ENCODE measurements around the gene GAPDH. TPM values are rescaled to one million over a fixed set of nuclear protein-coding genes. Genes with fewer than 3 reads are reported as not detected.
"Not testable (repeated sequence)": the region's sequence is repeated elsewhere in the genome, so short reads cannot be mapped to it uniquely, and the experiment has no call there.

The GAPDH gene
- total RNA-seq, 1 donor from 2014 or later, result 1,775 TPM

DNA sequence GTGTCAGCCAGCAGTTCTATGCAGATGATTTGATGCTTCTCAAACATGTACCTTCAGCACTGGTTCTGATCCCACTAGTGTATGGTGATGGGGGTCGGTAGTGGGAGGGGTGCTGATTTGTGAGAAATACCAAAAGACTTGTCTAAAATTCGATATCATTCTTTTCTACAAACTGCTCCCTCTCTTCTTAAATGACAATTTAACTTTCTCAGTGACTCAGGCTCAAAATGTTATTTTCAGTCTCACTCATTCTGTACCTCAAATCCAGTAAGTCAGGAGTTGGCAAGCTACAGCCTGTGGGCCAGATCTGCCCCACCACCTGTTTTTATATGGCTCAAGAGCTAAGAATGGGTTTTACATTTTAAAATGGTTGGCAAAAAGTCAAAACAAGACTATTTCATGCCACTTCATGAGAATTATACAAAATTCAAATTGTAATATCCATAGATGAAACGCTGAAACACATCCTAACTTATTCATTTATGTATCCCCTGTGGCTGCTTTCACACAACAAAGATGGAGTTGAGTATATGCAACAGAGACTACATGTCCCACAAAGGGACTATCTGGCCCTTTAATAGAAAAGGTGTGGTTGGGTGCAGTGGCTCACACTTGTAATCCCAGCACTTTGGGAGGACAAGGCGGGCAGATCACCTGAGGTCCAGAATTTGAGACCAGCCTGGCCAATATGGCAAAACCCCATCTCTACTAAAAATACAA lies 40.4 kb downstream of the GAPDH start:
- Mint-ChIP-seq H3K4me1 (ENCODE audit: unreplicated experiment) (no peaks in the 10 kb centered on the region), H3K27ac (ENCODE audit: unreplicated experiment) (no peak overlapping the region), H3K36me3 (ENCODE audit: unreplicated experiment) (peaks cover 65% of the 10 kb centered on the region), H3K9me3 (ENCODE audit: unreplicated experiment) (no peaks in the 10 kb centered on the region), H3K4me3 (ENCODE audit: unreplicated experiment) (no peak overlapping the region), H3K27me3 (ENCODE audit: unreplicated experiment) (no peaks in the 10 kb centered on the region)
- DNase-seq (ENCODE audit: extremely low spot score, unreplicated experiment), result no peak
- TF ChIP-seq, protein P1, sequence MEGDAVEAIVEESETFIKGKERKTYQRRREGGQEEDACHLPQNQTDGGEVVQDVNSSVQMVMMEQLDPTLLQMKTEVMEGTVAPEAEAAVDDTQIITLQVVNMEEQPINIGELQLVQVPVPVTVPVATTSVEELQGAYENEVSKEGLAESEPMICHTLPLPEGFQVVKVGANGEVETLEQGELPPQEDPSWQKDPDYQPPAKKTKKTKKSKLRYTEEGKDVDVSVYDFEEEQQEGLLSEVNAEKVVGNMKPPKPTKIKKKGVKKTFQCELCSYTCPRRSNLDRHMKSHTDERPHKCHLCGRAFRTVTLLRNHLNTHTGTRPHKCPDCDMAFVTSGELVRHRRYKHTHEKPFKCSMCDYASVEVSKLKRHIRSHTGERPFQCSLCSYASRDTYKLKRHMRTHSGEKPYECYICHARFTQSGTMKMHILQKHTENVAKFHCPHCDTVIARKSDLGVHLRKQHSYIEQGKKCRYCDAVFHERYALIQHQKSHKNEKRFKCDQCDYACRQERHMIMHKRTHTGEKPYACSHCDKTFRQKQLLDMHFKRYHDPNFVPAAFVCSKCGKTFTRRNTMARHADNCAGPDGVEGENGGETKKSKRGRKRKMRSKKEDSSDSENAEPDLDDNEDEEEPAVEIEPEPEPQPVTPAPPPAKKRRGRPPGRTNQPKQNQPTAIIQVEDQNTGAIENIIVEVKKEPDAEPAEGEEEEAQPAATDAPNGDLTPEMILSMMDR (IDR thresholded peaks at IDR 0.05), result no peak

DNA sequence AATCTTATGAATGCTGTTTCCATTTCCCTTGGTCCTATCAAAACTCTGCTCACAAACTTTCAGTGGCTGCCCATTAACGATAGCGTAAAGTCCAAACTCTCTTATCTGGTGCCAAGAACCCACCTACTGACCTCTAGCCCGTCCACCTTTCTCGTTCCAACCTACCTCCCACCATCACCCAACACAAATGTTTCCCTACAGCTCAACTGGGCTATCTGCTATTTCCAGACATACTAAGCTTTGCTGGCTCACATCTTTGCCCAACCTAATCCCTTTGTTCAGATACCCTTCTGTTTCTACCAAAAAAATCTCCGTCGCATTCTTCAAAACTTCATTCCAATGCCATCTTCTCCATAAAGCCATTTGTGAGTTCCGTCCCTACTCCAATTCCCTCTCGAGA lies 41.3 kb downstream of the GAPDH start:
- no peak overlapping the region for H3K4me3 Mint-ChIP-seq (ENCODE audit: unreplicated experiment)

GRCh38 chr12:6582196-6582595 lies 47.9 kb downstream of the GAPDH start:
- Mint-ChIP-seq H3K27me3 (ENCODE audit: unreplicated experiment) (no peaks in the 10 kb centered on the region), H3K9me3 (ENCODE audit: unreplicated experiment) (no peaks in the 10 kb centered on the region), H3K4me1 (ENCODE audit: unreplicated experiment) (no peaks in the 10 kb centered on the region), H3K36me3 (ENCODE audit: unreplicated experiment) (peaks cover 60% of the 10 kb centered on the region), H3K27ac (ENCODE audit: unreplicated experiment) (no peak overlapping the region), H3K4me3 (ENCODE audit: unreplicated experiment) (no peak overlapping the region)
- TF ChIP-seq, protein P1 (IDR thresholded peaks at IDR 0.05), result peak; percentile 28
- no peak for DNase-seq (ENCODE audit: extremely low spot score, unreplicated experiment)

More for the DNA sequence above, 41.3 kb downstream of the GAPDH start:
- Mint-ChIP-seq H3K27me3 (ENCODE audit: unreplicated experiment) (no peaks in the 10 kb centered on the region), H3K27ac (ENCODE audit: unreplicated experiment) (peak overlapping the region; percentile 48), H3K36me3 (ENCODE audit: unreplicated experiment) (peaks cover 59% of the 10 kb centered on the region), H3K4me1 (ENCODE audit: unreplicated experiment) (no peaks in the 10 kb centered on the region), H3K9me3 (ENCODE audit: unreplicated experiment) (no peaks in the 10 kb centered on the region)
- TF ChIP-seq, protein P1 (IDR thresholded peaks at IDR 0.05), result no peak
- DNase-seq (ENCODE audit: extremely low spot score, unreplicated experiment), result no peak

- TF ChIP-seq, protein P1 (IDR thresholded peaks at IDR 0.05), result no peak
- no peak overlapping the region for H3K4me3 Mint-ChIP-seq (ENCODE audit: unreplicated experiment)
- no peaks in the 10 kb centered on the region for H3K4me1 Mint-ChIP-seq (ENCODE audit: unreplicated experiment)
- H3K36me3 Mint-ChIP-seq (ENCODE audit: unreplicated experiment), result peaks cover 61% of the 10 kb centered on the region
- H3K9me3 Mint-ChIP-seq (ENCODE audit: unreplicated experiment), result no peaks in the 10 kb centered on the region
- no peak for DNase-seq (ENCODE audit: extremely low spot score, unreplicated experiment)
- H3K27me3 Mint-ChIP-seq (ENCODE audit: unreplicated experiment), result no peaks in the 10 kb centered on the region
- peak overlapping the region; percentile 65 for H3K27ac Mint-ChIP-seq (ENCODE audit: unreplicated experiment)
These were observed 48.6 kb downstream of the GAPDH start for GRCh38 chr12:6582959-6583358.

- H3K9me3 Mint-ChIP-seq (ENCODE audit: unreplicated experiment), result no peaks in the 10 kb centered on the region
- no peak for DNase-seq (ENCODE audit: extremely low spot score, unreplicated experiment)
- no peaks in the 10 kb centered on the region for H3K4me1 Mint-ChIP-seq (ENCODE audit: unreplicated experiment)
- H3K4me3 Mint-ChIP-seq (ENCODE audit: unreplicated experiment), result no peak overlapping the region
- H3K27ac Mint-ChIP-seq (ENCODE audit: unreplicated experiment), result no peak overlapping the region
- no peaks in the 10 kb centered on the region for H3K27me3 Mint-ChIP-seq (ENCODE audit: unreplicated experiment)
- TF ChIP-seq, protein P1 (IDR thresholded peaks at IDR 0.05), result no peak
- peaks cover 54% of the 10 kb centered on the region for H3K36me3 Mint-ChIP-seq (ENCODE audit: unreplicated experiment)
These were observed 50.0 kb downstream of the GAPDH start for GRCh38 chr12:6584293-6584692.

DNA sequence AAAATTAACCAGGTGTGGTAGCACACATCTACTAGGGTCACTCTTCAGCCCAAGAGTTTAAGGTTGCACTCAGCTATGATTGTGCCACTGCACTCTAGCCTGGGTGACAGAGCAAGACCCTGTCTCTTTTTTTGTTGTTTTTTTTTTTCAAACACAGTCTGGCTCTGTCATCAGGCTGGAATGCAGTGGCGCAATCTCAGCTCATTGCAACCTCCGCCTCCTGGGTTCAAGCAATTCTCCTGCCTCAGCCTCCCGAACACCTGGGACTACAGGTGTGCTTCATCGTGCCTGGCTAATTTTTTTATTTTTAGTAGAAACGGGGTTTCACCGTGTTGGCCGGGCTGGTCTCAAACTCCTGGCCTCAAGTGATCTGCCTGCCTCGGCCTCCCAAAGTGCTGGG lies 52.3 kb downstream of the GAPDH start:
- peaks cover 53% of the 10 kb centered on the region for H3K36me3 Mint-ChIP-seq (ENCODE audit: unreplicated experiment)
- H3K9me3 Mint-ChIP-seq (ENCODE audit: unreplicated experiment); H3K4me1 Mint-ChIP-seq (ENCODE audit: unreplicated experiment); H3K4me3 Mint-ChIP-seq (ENCODE audit: unreplicated experiment); DNase-seq (ENCODE audit: extremely low spot score, unreplicated experiment); H3K27me3 Mint-ChIP-seq (ENCODE audit: unreplicated experiment); H3K27ac Mint-ChIP-seq (ENCODE audit: unreplicated experiment): not testable (repeated sequence)
